Measurements from ENCODE around the gene RNH1. TPM values are rescaled to one million over a fixed set of nuclear protein-coding genes. Genes with fewer than 3 reads are reported as not detected.

RNH1 gene
- total RNA-seq, 5 donors from 2014 or later (not counting 1 experiment from before 2014, with no cell fraction given), result 126 to 141 (median 131) TPM

- Mint-ChIP-seq H3K36me3 (peaks cover 28% of the 10 kb centered on the region), H3K4me1 (peaks cover 8 to 24% (median 11%) of the 10 kb centered on the region in 3 donors), H3K27me3 (no peaks in the 10 kb centered on the region), H3K27ac (no peak overlapping the region), H3K9me3 (no peaks in the 10 kb centered on the region), H3K4me3 (peak overlapping the region in 1 of 3 donors; percentile 24)
- H3K4me1 ChIP-seq (ENCODE audit: control insufficient read depth in 1 of 2, extremely low read depth in 1 of 2, insufficient read depth in 2 of 2, low read length in 2 of 2), result peaks cover 0 to 14% of the 10 kb centered on the region in 2 experiments
- DNase-seq (no peak), ATAC-seq (replicated peaks in 1 of 4) (no peak)
- peaks cover 30 to 61% of the 10 kb centered on the region in 2 donors for H3K36me3 ChIP-seq (ENCODE audit: control insufficient read depth in 2 of 2, extremely low read depth in 1 of 2, insufficient read depth in 1 of 2, low read length in 1 of 2)
- H3K9me3 ChIP-seq, result no peaks in the 10 kb centered on the region
- no peak overlapping the region for H3K4me3 ChIP-seq (ENCODE audit: control insufficient read depth in 1 of 2, extremely low read depth in 1 of 2, low read length in 1 of 2)
- H3K27me3 ChIP-seq (replicated peaks in 1 of 2; ENCODE audit: control insufficient read depth in 2 of 2, extremely low read depth in 1 of 2, insufficient read depth in 2 of 2, low read length in 1 of 2), result no peaks in the 10 kb centered on the region
- CTCF ChIA-PET, result no interaction called here
- 97% methylated on average over 18 of the region's 24 CpGs for whole genome bisulfite sequencing (ENCODE audit: insufficient coverage)
- H3K27ac ChIP-seq (ENCODE audit: low read length), result no peak overlapping the region
- POLR2A ChIA-PET, result interaction anchor here in 1 of 2 donors (0.6 kb wide), 1 partner anchor 1882 kb away, joined by 3 read pairs; no protein-coding TSS in a partner anchor
Measured at GRCh38 chr11:499201-500076, 7.6 kb downstream of the RNH1 start.

- Mint-ChIP-seq H3K9me3 (no peaks in the 10 kb centered on the region), H3K4me3 (no peak overlapping the region), H3K27ac (no peak overlapping the region), H3K36me3 (peaks cover 30% of the 10 kb centered on the region), H3K27me3 (no peaks in the 10 kb centered on the region), H3K4me1 (peaks cover 6 to 21% (median 11%) of the 10 kb centered on the region in 3 donors)
- 95% methylated on average over 39 of the region's 39 CpGs for WGBS (ENCODE audit: insufficient coverage)
- Histone ChIP-seq H3K27me3 (replicated peaks in 1 of 2; ENCODE audit: control insufficient read depth in 2 of 2, extremely low read depth in 1 of 2, insufficient read depth in 2 of 2, low read length in 1 of 2) (no peaks in the 10 kb centered on the region), H3K4me3 (ENCODE audit: control insufficient read depth in 1 of 2, extremely low read depth in 1 of 2, low read length in 1 of 2) (no peak overlapping the region), H3K9me3 (no peaks in the 10 kb centered on the region), H3K36me3 (ENCODE audit: control insufficient read depth in 2 of 2, extremely low read depth in 1 of 2, insufficient read depth in 1 of 2, low read length in 1 of 2) (peaks cover 30 to 67% of the 10 kb centered on the region in 2 donors), H3K27ac (ENCODE audit: low read length) (no peak overlapping the region), H3K4me1 (ENCODE audit: control insufficient read depth in 1 of 2, extremely low read depth in 1 of 2, insufficient read depth in 2 of 2, low read length in 2 of 2) (peaks cover 0 to 5% of the 10 kb centered on the region in 2 experiments)
- CTCF ChIA-PET, result no interaction called here
- no peak for DNase-seq
- POLR2A ChIA-PET, result interaction anchor here in 1 of 2 donors (0.5 kb wide), 1 partner anchor 175 kb away, joined by 3 read pairs; no protein-coding TSS in a partner anchor
- no peak for ATAC-seq (replicated peaks in 1 of 4)
Measured at GRCh38 chr11:498297-499181, 8.5 kb downstream of the RNH1 start.

- H3K4me3 ChIP-seq (ENCODE audit: control insufficient read depth in 1 of 2, extremely low read depth in 1 of 2, low read length in 1 of 2), result no peak overlapping the region
- ChIA-PET CTCF (no interaction called here), POLR2A (no interaction called here)
- Mint-ChIP-seq H3K27me3 (no peaks in the 10 kb centered on the region), H3K4me3 (no peak overlapping the region), H3K9me3 (no peaks in the 10 kb centered on the region), H3K27ac (no peak overlapping the region), H3K36me3 (peaks cover 30% of the 10 kb centered on the region), H3K4me1 (peaks cover 1 to 16% (median 11%) of the 10 kb centered on the region in 3 donors)
- WGBS (ENCODE audit: insufficient coverage), result 98% methylated on average over 28 of the region's 31 CpGs
- DNase-seq, result no peak
- no peaks in the 10 kb centered on the region for H3K9me3 ChIP-seq
- H3K27ac ChIP-seq (ENCODE audit: low read length), result no peak overlapping the region
- H3K27me3 ChIP-seq (replicated peaks in 1 of 2; ENCODE audit: control insufficient read depth in 2 of 2, extremely low read depth in 1 of 2, insufficient read depth in 2 of 2, low read length in 1 of 2), result no peaks in the 10 kb centered on the region
- H3K4me1 ChIP-seq (ENCODE audit: control insufficient read depth in 1 of 2, extremely low read depth in 1 of 2, insufficient read depth in 2 of 2, low read length in 2 of 2), result no peaks in the 10 kb centered on the region
- ATAC-seq (replicated peaks in 1 of 4), result no peak
- H3K36me3 ChIP-seq (ENCODE audit: control insufficient read depth in 2 of 2, extremely low read depth in 1 of 2, insufficient read depth in 1 of 2, low read length in 1 of 2), result peaks cover 30 to 68% of the 10 kb centered on the region in 2 donors
Measured at GRCh38 chr11:497565-498296, 9.3 kb downstream of the RNH1 start.

- H3K4me3 Mint-ChIP-seq, result no peak overlapping the region
- Histone ChIP-seq H3K4me3 (ENCODE audit: control insufficient read depth in 1 of 2, extremely low read depth in 1 of 2, low read length in 1 of 2) (no peak overlapping the region), H3K27me3 (replicated peaks in 1 of 2; ENCODE audit: control insufficient read depth in 2 of 2, extremely low read depth in 1 of 2, insufficient read depth in 2 of 2, low read length in 1 of 2) (no peaks in the 10 kb centered on the region), H3K9me3 (no peaks in the 10 kb centered on the region), H3K4me1 (ENCODE audit: control insufficient read depth in 1 of 2, extremely low read depth in 1 of 2, insufficient read depth in 2 of 2, low read length in 2 of 2) (no peaks in the 10 kb centered on the region), H3K27ac (ENCODE audit: low read length) (no peak overlapping the region), H3K36me3 (ENCODE audit: control insufficient read depth in 2 of 2, extremely low read depth in 1 of 2, insufficient read depth in 1 of 2, low read length in 1 of 2) (peaks cover 30 to 68% of the 10 kb centered on the region in 2 donors)
- CTCF ChIA-PET, result no interaction called here
- H3K4me1 Mint-ChIP-seq, result peaks cover 0 to 13% (median 11%) of the 10 kb centered on the region in 3 donors
- ATAC-seq (replicated peaks in 1 of 4) (no peak), DNase-seq (no peak)
- H3K27ac Mint-ChIP-seq, result peak overlapping the region in 1 of 2 donors; percentile 39
- H3K27me3 Mint-ChIP-seq, result no peaks in the 10 kb centered on the region
- WGBS (ENCODE audit: insufficient coverage), result 96% methylated on average over 34 of the region's 34 CpGs
- H3K36me3 Mint-ChIP-seq, result peaks cover 33% of the 10 kb centered on the region
- no peaks in the 10 kb centered on the region for H3K9me3 Mint-ChIP-seq
- POLR2A ChIA-PET, result no interaction called here
Measured at GRCh38 chr11:496834-497564, 10.0 kb downstream of the RNH1 start.

GRCh38 chr11:495537-495931 lies 11.5 kb downstream of the RNH1 start:
- Histone ChIP-seq H3K4me3 (ENCODE audit: control insufficient read depth in 1 of 2, extremely low read depth in 1 of 2, low read length in 1 of 2) (no peak overlapping the region), H3K4me1 (ENCODE audit: control insufficient read depth in 1 of 2, extremely low read depth in 1 of 2, insufficient read depth in 2 of 2, low read length in 2 of 2) (no peaks in the 10 kb centered on the region), H3K27me3 (replicated peaks in 1 of 2; ENCODE audit: control insufficient read depth in 2 of 2, extremely low read depth in 1 of 2, insufficient read depth in 2 of 2, low read length in 1 of 2) (no peaks in the 10 kb centered on the region), H3K9me3 (no peaks in the 10 kb centered on the region), H3K27ac (ENCODE audit: low read length) (no peak overlapping the region), H3K36me3 (ENCODE audit: control insufficient read depth in 2 of 2, extremely low read depth in 1 of 2, insufficient read depth in 1 of 2, low read length in 1 of 2) (peaks cover 26 to 58% of the 10 kb centered on the region in 2 donors)
- Mint-ChIP-seq H3K27ac (no peak overlapping the region), H3K27me3 (no peaks in the 10 kb centered on the region), H3K9me3 (no peaks in the 10 kb centered on the region), H3K4me1 (peaks cover 0 to 7% (median 6%) of the 10 kb centered on the region in 3 donors), H3K4me3 (no peak overlapping the region), H3K36me3 (peaks cover 32% of the 10 kb centered on the region)
- 90% methylated on average over 7 of the region's 10 CpGs for WGBS (ENCODE audit: insufficient coverage)
- DNase-seq (no peak), ATAC-seq (replicated peaks in 1 of 4) (no peak)
- CTCF ChIA-PET, result no interaction called here
- POLR2A ChIA-PET, result no interaction called here

Measured in T-cell (primary cell).